Measurements from ENCODE around the gene SIRT5. TPM values are rescaled to one million over a fixed set of nuclear protein-coding genes. Genes with fewer than 3 reads are reported as not detected.

SIRT5 gene
- total RNA-seq, 1 experiment from 2014 or later: 15.9 TPM

GRCh38 chr6:13559251-13559650, 15.2 kb upstream of the SIRT5 start:
- POLR2A ChIA-PET (ENCODE audit: unreplicated experiment): no interaction called here
- H4K20me1 ChIP-seq (ENCODE audit: insufficient read depth): no peaks in the 10 kb centered on the region
- no peaks in the 10 kb centered on the region for H3K79me2 ChIP-seq (ENCODE audit: low read depth)
- no peak for TF ChIP-seq EZH2 (IDR thresholded peaks at IDR 0.05; ENCODE audit: low read depth)
- TF ChIP-seq CTCF (conservative IDR thresholded peaks at IDR 0.05): no peak
- BruUV-seq (replicated peaks): no TSS peak
- intact Hi-C loops (cut with micrococcal nuclease; ENCODE audit: unreplicated experiment): no loop called here
- H3K27me3 ChIP-seq (ENCODE audit: insufficient read depth, low read depth): no peaks in the 10 kb centered on the region
- H3K9me2 ChIP-seq (ENCODE audit: insufficient read depth): no peaks in the 10 kb centered on the region
- H3K4me3 ChIP-seq: no peak overlapping the region
- no peak overlapping the region for H3K27ac ChIP-seq
- H3K36me3 ChIP-seq (ENCODE audit: low read depth): no peaks in the 10 kb centered on the region
- CTCF ChIA-PET: no interaction called here
- no peaks in the 10 kb centered on the region for H3K9me3 ChIP-seq (ENCODE audit: insufficient read depth, low read depth)
- H3F3A ChIP-seq (ENCODE audit: insufficient read depth, low read depth): no peaks in the 10 kb centered on the region
- DNase-seq: no peak
- H3K4me2 ChIP-seq: peak overlapping the region; percentile 21; the same call in 1 of the 2 replicates
- peak overlapping the region; percentile 72; the same call in 1 of the 2 replicates for H2AFZ ChIP-seq
- H3K4me1 ChIP-seq (replicated peaks; ENCODE audit: insufficient read depth): peaks cover 17% of the 10 kb centered on the region

- BruUV-seq (replicated peaks): no TSS peak
- DNase-seq: no peak
- CTCF ChIA-PET: no interaction called here
These were observed 14.3 kb upstream of the SIRT5 start for GRCh38 chr6:13559968-13560650.

GRCh38 chr6:13560651-13561044, 13.8 kb upstream of the SIRT5 start:
- no peaks in the 10 kb centered on the region for H3K36me3 ChIP-seq (ENCODE audit: low read depth)
- H3K79me2 ChIP-seq (ENCODE audit: low read depth): no peaks in the 10 kb centered on the region
- intact Hi-C loops (cut with micrococcal nuclease; ENCODE audit: unreplicated experiment): no loop called here
- peaks cover 17% of the 10 kb centered on the region for H3K4me1 ChIP-seq (replicated peaks; ENCODE audit: insufficient read depth)
- no peaks in the 10 kb centered on the region for H4K20me1 ChIP-seq (ENCODE audit: insufficient read depth)
- no peak for TF ChIP-seq CTCF (conservative IDR thresholded peaks at IDR 0.05)
- TF ChIP-seq EZH2 (IDR thresholded peaks at IDR 0.05; ENCODE audit: low read depth): no peak
- ChIA-PET CTCF (no interaction called here), POLR2A (ENCODE audit: unreplicated experiment) (no interaction called here)
- H3K4me3 ChIP-seq: no peak overlapping the region
- H3K4me2 ChIP-seq: no peak overlapping the region
- H3K9me2 ChIP-seq (ENCODE audit: insufficient read depth): 0 out of 2 replicates have a peak, but pooled peaks cover 1% of the 10 kb centered on the region
- H3K9me3 ChIP-seq (ENCODE audit: insufficient read depth, low read depth): no peaks in the 10 kb centered on the region
- BruUV-seq (replicated peaks): no TSS peak
- H3K27ac ChIP-seq: no peak overlapping the region
- no peaks in the 10 kb centered on the region for H3K27me3 ChIP-seq (ENCODE audit: insufficient read depth, low read depth)
- no peaks in the 10 kb centered on the region for H3F3A ChIP-seq (ENCODE audit: insufficient read depth, low read depth)
- H2AFZ ChIP-seq: no peak overlapping the region
- DNase-seq: no peak

More at GRCh38 chr6:13559968-13560650, 14.3 kb upstream of the SIRT5 start:
- Histone ChIP-seq H3K4me1 (replicated peaks; ENCODE audit: insufficient read depth) (peaks cover 17% of the 10 kb centered on the region), H4K20me1 (ENCODE audit: insufficient read depth) (no peaks in the 10 kb centered on the region), H3K36me3 (ENCODE audit: low read depth) (no peaks in the 10 kb centered on the region), H3K79me2 (ENCODE audit: low read depth) (no peaks in the 10 kb centered on the region), H3F3A (ENCODE audit: insufficient read depth, low read depth) (no peaks in the 10 kb centered on the region), H3K4me3 (no peak overlapping the region), H3K27me3 (ENCODE audit: insufficient read depth, low read depth) (no peaks in the 10 kb centered on the region), H3K4me2 (no peak overlapping the region), H3K9me2 (ENCODE audit: insufficient read depth) (no peaks in the 10 kb centered on the region), H3K27ac (no peak overlapping the region), H3K9me3 (ENCODE audit: insufficient read depth, low read depth) (no peaks in the 10 kb centered on the region), H2AFZ (no peak overlapping the region)
- POLR2A ChIA-PET (ENCODE audit: unreplicated experiment): no interaction called here
- intact Hi-C loops (cut with micrococcal nuclease; ENCODE audit: unreplicated experiment): no loop called here
- TF ChIP-seq EZH2 (IDR thresholded peaks at IDR 0.05; ENCODE audit: low read depth) (no peak), CTCF (conservative IDR thresholded peaks at IDR 0.05) (no peak)
